HG02642 (cell line): ENCODE data around the gene UBTD1.

ENCODE experiments used
- ATAC-seq: cut with Tn5 transposase; IDR thresholded peaks from one replicate; pipeline ENCODE4 v1.9.1; 2021; ENCODE audit warnings: mild to moderate bottlenecking; ENCODE audit not compliant: unreplicated experiment, poor library complexity

The UBTD1 gene

DNA sequence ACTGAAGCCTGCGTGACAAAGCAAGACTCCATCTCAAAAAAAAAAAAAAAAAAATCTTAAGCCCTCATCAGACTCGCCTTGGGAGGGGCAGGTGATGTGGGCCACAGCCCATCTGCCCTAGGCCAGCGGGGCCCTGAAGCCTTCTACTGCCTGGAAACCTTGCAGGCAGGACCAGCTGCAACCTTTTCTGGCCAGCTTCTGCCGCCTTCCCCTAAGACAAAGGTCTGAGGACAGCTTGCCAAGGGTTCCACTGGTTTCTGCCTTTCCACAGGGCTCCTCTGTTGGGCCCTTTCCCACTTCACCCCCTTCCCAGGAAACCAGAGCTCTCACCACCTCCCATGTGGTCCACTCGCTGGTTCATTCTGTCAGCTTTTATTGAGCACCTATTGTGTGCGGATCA lies 35.2 kb downstream of the UBTD1 start:
- ATAC-seq, result no peak

DNA sequence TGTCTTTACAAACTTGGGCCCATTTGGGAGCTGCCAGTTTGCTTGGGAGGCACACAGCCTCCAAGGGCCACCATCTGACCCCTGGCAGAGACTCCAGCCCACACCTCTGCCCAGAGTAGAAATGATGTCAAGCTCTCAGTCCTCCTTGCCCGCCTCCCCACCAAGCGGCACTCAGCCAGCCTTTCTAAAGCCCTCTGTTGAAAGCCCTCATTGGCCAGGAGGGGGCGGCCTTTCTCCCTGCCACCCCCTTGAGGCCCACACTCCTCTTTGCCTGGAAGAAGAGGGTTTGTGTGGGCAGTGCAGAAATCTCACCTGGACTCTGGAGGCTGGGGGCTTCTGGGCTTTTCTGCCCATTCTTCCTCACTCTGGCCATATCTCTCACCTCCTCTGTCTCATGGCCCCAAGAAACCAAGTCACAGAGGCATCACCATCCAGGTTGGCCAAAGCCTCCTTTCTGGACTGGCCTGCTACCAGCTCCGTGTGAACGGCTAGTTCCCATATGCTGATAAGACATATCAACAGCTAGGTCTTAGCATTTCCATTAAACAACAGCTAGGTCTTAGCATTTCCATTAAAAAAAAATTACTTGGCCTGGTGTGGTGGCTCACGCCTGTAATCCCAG lies 36.1 kb downstream of the UBTD1 start:
- ATAC-seq, result no peak

DNA sequence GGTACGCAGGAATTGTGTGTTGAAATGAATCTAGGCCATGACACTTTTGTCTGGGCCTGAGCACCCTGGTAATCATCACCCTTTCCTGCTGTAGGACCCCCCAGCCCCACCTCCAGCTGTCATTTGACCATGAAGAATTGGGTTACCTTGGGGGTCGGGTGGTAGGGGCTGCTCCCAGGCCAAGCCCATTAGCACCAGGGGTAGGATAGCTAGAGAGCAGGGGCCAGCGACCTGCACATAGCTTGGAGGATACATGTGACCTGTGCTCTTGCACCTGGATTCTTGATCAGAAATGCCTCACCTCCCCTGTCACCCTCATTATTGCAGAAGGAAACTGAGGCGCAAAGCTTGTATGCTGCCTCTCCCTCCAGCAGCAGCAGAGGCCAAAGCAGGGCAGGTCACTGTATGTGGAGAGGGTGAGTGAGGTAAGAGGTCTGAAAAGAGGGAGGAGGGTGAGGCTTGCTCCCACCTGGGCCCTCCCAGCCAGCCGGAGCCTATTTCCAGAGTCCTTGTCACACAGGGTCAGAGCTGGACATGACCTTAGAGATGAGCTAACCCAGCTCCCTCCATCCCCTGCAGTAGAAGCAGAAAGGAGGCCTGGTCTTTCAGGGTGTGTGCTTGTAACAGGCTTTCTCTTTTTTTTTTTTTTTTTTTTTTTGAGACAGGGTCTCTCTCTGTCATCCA lies 38.6 kb downstream of the UBTD1 start:
- ATAC-seq, result no peak

DNA sequence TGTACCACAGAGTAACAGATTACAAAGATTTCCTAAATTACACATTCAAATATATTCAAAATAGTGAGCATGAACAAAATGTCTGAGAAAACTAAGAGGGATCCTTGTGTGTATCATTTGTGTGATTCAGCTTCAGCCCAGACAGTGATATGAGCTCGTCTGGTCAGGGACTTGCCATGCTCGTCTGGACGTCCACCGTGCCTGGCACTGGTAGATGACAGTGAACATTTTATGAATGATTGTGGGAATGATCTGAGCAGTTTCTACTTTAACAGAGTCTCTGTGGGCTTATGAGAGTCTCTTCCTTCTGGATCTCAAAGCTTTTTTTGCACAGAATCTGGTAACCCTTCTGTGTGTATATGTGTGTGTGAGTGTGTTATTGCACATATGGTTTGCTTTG lies 39.7 kb downstream of the UBTD1 start:
- ATAC-seq, result no peak

DNA sequence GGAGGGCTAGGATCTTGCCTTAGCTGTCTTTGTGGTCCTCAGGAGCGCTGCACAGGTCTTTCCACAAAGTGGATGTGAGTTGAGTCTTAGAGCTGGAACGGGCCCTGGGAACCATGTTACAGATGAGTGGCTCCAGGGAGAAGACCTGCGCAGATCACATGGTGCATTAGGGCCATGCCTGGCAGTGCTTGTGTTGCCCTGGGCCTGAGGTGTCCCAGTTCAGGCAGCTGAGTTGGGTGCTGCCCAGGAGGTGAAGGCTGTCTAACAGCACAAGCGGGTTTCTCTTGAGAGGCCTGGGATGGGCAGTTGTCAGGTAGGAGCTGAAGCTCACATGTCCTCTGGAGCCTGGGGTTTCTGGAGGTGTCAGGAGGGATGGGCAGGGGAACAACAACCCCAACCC lies 40.1 kb downstream of the UBTD1 start:
- no peak for ATAC-seq

DNA sequence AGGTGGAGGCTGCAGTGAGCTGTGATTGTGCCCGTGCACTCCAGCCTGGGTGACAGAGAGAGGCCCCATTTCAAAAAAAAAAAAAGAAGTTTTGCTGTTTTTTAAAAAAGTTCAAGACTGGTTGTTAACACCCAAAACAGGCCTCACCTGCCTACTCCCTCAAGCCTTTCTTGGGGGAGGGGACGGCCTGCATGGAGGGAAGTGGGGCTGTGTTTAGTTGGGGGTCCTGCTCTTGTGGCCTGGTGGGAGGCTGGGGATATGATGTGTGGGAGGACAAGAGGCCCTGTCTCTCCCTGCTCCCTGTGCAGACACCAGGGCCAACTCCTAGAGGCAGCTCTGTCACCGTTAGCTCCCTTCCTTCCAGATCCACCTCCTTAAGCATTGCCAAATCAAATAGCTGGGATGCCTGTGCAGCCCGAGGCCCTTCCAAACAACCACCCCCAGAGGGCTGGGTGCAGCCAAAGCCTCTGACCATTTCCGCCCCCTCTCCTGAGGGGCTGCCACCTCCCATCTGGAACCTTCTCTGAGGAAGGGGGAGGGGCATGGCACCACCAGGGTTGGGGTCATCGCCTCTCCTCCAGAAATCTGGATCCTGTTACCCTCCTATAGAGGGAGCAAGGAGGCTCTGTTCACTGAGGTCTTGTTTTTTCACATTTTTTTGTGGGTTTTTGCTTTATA lies 40.9 kb downstream of the UBTD1 start:
- ATAC-seq, result no peak

DNA sequence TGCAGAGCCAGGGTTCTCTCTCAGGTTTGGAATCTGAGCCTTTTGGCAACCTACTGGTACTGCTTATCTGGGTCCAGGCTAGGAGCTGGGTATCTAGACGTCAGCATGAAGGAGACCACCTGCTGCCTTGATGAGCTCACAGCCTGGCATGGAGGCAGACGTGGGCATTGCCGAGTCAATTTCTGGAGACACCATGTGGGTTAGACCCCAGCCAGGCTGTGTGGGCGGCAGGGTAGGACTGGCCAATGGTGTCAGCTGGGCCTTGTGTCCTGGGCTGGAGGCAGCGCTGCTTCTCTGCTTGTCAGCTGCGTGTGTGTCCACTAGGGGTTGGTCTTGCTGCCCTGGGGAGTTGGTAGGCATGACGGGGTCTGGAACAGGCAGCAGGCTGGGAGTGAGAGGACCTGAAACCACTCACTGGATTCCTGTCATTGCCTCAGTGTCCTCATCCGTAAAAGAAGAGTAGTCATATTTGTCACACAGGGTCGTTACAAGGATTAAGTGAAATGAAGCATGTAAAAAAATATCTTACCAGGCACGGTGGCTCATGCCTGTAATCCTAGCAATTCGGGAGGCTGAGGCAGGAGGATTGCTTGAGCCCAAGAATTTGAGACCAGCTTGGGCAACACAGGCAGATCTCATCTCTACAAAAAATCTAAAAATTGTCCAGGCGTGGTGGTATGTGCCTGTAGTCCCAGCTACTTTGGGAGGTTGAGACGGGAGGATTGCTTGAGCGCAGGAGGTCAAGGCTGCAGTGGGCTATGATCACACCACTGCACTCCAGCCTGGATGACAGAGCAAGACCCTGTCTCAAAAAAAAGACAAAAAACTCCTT lies 42.2 kb downstream of the UBTD1 start:
- ATAC-seq, result no peak

DNA sequence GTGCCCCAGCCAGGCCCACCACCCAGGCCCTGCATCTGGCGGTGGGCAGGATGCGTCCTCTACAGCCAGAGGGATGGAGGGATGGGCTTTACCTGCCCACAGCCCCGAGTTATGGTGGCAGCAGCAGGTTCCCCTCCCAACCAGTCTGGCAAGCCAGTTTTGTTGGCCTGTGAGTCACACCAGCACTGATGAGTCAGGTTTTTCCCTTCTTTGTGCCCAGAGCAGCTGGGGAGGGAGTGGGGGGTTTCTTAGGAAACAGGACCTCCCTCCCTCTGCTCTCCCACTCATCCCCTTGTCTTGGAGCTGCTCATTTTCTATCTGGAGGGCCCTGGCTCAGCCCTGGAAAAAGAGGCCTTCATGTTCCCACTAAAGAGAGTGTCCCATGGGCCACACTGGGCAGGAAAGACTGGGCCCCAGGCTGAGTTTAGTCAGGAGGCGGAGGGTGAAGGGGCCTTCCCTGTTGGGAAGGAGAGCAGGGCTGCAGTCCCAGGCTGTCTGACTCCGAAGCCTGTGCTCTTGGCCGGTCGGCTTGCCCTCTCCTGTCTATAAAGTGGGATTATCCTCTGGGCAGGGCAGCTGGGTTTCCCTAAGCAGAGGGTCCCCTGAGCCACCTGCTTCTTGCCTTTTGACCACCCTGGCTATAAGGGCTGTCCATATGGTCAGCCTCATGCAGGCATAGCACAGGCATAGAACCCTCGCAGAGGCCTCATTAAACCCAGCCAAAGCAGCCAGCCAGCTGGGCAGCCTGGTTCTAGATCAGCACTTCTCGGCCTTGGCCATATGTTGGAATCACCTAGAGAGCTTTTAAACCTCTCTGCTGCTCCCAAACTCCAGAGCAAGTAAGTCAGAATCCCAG lies 43.7 kb downstream of the UBTD1 start:
- no peak for ATAC-seq

DNA sequence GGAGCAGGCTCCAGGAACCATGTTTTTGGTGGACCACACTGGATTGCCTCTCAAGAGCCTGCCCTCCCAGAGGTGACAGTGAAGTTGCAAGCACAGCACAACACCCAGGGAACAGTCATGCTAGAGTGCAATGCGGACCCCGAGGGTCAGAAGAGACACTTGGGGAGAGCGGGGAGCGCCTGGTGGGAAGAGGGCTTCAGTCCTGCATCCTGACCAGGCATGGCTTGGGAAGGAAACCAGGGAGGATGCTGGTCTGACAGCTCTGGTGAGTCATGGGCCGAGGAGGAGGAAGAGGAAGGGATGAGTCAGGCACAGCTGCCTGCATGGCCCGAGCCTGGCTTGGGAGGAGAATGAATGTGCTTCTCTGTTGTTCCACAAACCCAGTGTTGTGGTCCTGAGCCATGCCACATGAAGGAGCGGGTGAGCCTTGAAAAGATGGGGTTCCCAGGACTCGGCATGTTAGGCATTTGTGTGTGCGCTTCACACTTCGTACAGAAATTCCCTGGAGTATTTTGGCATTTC lies 44.4 kb downstream of the UBTD1 start:
- ATAC-seq, result no peak

DNA sequence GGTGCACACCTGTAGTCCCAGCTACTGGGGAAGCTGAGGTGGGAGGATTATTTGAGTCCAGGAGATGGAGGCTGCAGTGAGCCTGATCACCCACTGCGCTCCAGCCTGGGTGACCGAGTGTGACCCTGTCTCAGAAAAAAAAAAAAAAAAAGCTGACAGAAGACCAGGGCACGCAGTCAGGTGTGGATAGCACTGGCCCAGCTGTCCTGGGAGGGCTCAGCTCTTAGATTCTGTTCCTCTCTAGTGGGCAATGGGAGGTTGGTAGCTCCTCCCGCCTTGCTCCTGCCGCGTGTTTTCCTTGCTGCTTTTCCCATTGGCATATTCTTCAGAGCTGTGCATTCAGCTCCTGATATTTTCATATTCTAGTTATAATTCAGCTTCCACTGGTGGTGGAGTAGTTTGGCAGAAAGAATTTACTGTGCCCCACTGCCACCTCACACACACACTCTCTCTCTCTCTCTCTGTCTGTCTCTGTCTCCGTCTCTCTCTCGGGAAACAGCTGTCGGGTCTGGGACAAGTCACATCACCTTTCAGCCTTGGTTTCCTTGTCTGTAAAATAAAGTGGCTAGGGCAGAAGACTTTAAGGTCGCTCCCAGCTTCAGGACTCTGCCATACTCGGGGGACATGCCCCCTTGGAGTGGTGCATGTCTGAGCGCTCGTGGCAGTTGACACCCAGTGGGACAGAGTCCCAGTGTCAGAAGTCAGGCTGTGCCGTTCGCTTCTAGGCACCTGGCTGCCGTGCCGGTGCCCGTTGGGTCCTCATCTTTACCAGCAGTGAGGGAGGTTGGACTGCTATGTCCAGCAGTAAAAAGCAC lies 47.9 kb downstream of the UBTD1 start:
- no peak for ATAC-seq

DNA sequence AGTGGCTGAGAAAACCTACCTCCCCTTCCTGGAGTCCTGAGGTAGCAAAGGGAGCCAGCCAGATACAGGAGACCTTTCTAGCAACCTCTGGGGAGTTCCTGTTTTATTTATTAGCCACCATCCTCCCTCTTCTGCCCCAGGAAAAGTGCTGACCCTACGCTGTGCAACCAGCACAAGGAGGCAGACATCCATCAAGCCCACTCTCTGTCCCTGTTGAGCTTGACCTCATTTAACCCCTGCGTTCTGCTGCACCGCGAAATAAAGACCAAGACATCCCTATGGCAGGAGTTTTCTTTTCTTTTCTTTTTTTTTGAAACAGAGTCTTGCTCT lies 48.5 kb downstream of the UBTD1 start:
- ATAC-seq, result no peak

DNA sequence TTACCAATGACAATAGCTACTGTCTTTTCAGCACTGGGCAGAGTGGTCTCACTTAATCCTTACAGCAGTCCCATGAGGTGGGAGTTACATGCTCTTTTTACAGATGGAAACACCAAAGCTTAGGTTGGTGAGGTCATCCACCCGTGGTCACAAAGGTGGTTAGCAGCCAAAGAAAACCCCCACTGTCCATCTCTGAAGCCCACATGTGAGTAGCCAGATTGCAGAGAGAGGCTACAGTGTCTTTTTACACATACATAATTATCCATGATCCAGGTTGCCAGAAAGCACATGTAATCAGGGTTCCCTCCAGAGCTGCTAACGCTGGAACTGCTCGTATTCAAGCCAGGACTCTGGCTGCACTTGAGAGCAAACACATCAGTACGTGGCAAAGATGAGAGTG lies 49.2 kb downstream of the UBTD1 start:
- no peak for ATAC-seq

DNA sequence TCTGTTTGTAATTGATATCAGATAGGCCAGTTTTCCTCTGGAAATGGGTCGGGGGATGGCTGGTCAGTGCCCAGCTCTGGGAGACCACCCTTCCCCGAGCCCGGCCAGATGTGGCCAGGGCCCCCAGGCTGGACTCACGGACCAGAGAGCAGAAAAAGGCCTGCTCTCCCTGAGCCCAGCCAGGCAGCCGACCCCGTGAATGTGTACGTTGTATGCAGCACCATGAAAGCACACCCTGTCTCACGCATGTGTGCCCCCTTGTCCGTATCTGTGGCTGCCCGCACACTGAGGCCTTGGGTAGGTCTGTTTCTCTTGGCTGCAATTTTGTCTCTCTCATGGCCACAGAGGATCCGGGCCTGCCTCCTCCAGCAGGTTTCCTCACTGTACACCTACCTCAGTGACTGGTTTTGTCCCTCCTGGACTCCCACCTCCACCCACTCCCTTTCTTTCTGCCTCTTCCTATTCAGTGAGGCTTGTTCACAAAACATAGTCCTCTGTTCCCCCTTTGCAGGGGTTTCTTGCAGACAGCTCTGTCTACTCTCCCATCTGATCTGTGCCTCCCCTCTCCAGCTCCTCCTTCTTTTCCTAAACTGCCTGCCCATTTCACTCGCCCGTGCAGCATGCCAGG lies 50.2 kb downstream of the UBTD1 start:
- ATAC-seq, result no peak

DNA sequence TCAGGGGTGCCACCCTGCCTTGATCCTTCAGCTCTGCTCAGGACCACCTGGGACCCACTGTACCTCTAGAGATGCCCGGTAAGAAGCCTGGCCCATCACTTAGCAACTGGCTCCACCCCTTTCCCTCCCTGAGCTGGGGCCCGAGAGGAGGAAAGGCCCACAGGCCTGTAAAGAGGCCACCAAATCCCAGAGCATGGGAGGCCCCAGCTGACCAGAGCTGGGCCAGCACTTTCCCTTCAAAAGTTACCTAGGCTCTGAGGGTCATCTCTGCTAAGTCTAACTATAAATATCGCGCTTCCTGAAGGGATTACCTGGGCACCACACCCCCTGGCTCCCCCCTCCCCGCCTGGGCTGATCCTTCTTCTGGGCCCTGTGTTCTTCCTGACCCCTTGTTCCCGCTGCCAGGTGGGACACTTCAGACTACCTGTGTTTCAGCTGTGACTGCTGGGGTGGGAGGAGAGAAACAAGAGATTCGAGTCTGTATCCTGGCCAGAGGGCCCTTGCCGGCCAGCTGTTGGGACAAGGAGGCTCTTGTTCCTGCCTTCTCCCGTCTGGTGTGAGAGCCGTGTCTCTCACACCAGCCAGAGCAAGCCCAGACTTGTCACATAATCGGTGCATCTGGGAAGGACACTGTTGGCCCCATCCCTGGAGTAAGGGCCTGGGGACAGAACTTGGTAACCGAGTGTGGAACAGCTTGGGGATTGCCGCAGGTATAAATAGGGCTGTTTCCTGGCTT lies 51.0 kb downstream of the UBTD1 start:
- no peak for ATAC-seq

DNA sequence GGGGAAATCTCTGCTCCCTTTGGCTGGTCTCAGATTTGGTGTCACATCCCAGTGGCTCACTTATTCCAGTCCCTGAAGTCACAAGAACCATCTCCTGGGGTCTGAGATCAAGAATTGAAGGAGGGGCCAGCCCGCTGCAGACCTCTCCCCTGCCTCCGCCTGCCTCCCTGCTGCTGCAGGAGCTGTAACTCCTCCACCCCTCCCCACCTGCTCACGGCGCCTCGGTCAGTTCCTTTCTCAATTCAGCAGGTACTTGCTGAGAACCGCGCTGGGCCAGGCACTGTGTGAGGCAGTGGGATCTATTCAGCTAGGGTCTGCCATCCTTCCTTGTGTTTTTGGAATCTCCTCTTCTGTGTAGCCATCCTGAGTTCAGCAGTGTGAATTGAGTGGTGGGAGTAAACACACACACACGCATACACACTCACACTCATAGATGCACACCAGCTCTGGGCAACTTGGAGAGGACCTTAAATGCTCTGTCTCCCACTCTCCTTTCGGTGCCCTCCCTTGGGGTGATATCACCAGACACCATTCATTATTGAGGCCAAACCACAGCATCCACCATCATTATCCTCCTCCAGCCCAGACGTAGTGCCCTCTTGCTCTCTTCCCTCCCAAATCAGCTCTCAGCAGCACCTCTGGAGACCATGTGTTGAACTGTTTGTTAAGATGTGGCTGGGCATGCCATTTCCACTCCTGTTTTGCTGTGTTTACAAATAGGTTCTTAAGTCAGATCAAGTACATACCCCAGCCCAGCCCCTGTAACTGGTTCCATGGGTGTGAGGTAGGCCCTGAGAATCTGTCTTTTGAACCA lies 51.8 kb downstream of the UBTD1 start:
- no peak for ATAC-seq

DNA sequence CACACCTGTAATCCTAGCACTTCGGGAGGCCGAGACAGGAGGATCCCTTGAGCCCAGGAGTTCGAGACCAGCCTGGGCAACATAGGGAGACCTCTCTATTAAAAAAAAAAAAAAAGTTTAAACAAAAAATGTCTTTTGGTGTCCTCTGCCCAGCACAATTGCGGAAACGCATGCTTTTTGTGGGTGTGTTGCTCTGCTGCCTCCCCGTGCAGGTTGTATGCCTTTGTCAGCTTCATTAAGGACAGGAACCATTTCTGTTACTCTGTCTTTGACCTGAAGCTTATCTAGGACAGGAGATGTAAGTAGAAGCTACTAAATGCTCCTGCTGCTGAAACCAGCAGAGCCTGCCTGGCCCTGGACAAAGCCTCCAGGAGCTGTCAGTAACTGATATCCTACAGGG lies 52.5 kb downstream of the UBTD1 start:
- ATAC-seq, result no peak

DNA sequence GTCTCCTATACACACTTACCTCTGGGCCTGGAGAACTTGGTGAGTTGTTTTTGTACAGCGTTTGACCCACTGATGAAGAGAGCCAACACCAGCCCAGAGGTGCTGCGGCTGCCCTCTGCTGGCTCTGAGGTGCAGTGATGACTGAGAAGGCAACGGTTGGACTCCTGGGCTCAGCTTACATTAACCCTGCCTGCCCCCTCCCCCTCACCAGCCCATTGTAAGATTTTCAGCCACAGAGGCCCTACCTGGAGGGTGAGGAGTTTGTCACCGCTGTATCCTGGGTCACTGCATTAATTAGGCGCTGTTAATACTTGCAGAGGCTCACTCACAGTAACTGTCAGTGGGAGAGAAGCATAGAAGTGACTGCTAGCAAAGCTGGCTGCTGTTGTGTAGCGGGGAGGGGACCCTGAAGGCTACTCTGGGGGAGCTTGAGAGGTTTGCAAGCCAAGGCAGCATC lies 54.9 kb downstream of the UBTD1 start:
- ATAC-seq, result peak; percentile 81
